SK-N-SH (cell line): ENCODE data around the gene FAM53C. TPM values are rescaled to one million over a fixed set of nuclear protein-coding genes. Genes with fewer than 3 reads are reported as not detected.
A peak's percentile ranks its signal among the peaks of the same experiment; 100 is the strongest.

ENCODE experiments used
- CTCF ChIA-PET: fragments of 300-600, 350-600 bp; formaldehyde crosslinking; extraction: SDS; loops from one replicate; lab custom pipeline; 2021; lab: Yijun Ruan, JAX
- POLR2A ChIA-PET: fragments of 350-600 bp; sonication (Branson Sonifier 250); formaldehyde crosslinking; extraction: SDS; loops from one replicate; lab custom pipeline; 2020; ENCODE audit warnings: antibody characterized with exemption, inconsistent platforms; lab: Yijun Ruan, JAX
- DNase-seq: peaks from one replicate; pipeline ENCODE4 v3.0.0; 2012
- H2AFZ ChIP-seq: fragments of 200-600 bp; sonication (generic); 2 replicates; pipeline ENCODE4 v1.8.1; 2016; ENCODE audit warnings: antibody characterized with exemption, mild to moderate bottlenecking, low read depth
- H3F3A ChIP-seq: fragments of 200-600 bp; sonication (generic); replicated peaks from 2 replicates; pipeline ENCODE3; 2016; ENCODE audit warnings: antibody characterized with exemption, mild to moderate bottlenecking; ENCODE audit not compliant: insufficient read depth
- H3K27ac ChIP-seq, 2 experiments: fragments of 200-500 bp in 1 of 2; fragments of 200-600 bp in 1 of 2; sonication (Bioruptor generic) in 1 of 2; sonication (generic), shearing (Covaris generic) in 1 of 2; 2 replicates each; pipeline versions ENCODE4 v1.5.1 to v1.6.1; 2014 to 2016; ENCODE audit warnings: low read depth in 2 of 2, inconsistent platforms in 1 of 2, low read length in 1 of 2, mild to moderate bottlenecking in 1 of 2, mixed read lengths in 1 of 2
- H3K27me3 ChIP-seq: fragments of 200-600 bp; sonication (generic), shearing (Covaris generic); 2 replicates; pipeline ENCODE4 v1.6.1; 2016; ENCODE audit warnings: mixed run types; ENCODE audit not compliant: insufficient read depth
- H3K36me3 ChIP-seq, 2 experiments: fragments of 200-500 bp in 1 of 2; fragments of 200-600 bp in 1 of 2; sonication (Bioruptor generic) in 1 of 2; sonication (generic) in 1 of 2; replicated peaks in 1 of 2; 2 replicates each; pipeline versions ENCODE3 to v1.5.1; 2014 to 2016; ENCODE audit warnings: low read length in 1 of 2, mild to moderate bottlenecking in 1 of 2; ENCODE audit not compliant: insufficient read depth in 2 of 2, control insufficient read depth in 1 of 2
- H3K4me1 ChIP-seq, 2 experiments: fragments of 200-500 bp in 1 of 2; fragments of 200-600 bp in 1 of 2; sonication (Bioruptor generic) in 1 of 2; sonication (generic), shearing (Covaris generic) in 1 of 2; 2 replicates each; pipeline versions ENCODE4 v1.5.1 to v1.6.1; 2014 to 2016; ENCODE audit warnings: low read depth in 1 of 2, low read length in 1 of 2, mixed run types in 1 of 2; ENCODE audit not compliant: insufficient read depth in 2 of 2, control insufficient read depth in 1 of 2
- H3K4me2 ChIP-seq: fragments of 200-600 bp; sonication (generic), shearing (Covaris generic); 2 replicates; pipeline ENCODE4 v1.6.1; 2017; ENCODE audit warnings: mixed run types
- H3K4me3 ChIP-seq, 2 experiments: fragments of 200-500 bp in 1 of 2; fragments of 200-600 bp in 1 of 2; sonication (Bioruptor generic) in 1 of 2; sonication (generic), shearing (Covaris generic) in 1 of 2; 2 replicates each; pipeline versions ENCODE4 v1.5.1 to v1.8.1; 2014 to 2016; ENCODE audit warnings: low read depth in 2 of 2, inconsistent platforms in 1 of 2, low read length in 1 of 2, mild to moderate bottlenecking in 1 of 2, mixed read lengths in 1 of 2, moderate library complexity in 1 of 2
- H3K79me2 ChIP-seq: fragments of 200-600 bp; sonication (generic); 2 replicates; pipeline ENCODE4 v1.8.1; 2017; ENCODE audit warnings: mild to moderate bottlenecking; ENCODE audit not compliant: insufficient read depth
- H3K9ac ChIP-seq: fragments of 200-600 bp; sonication (generic); 2 replicates; pipeline ENCODE4 v1.6.1; 2017; ENCODE audit warnings: mixed run types
- H3K9me2 ChIP-seq: fragments of 200-600 bp; sonication (generic); 2 replicates; pipeline ENCODE4 v1.6.1; 2017; ENCODE audit warnings: mixed run types
- H3K9me3 ChIP-seq: fragments of 200-600 bp; sonication (generic); 2 replicates; pipeline ENCODE4 v1.6.1; 2017; ENCODE audit warnings: mixed run types, mild to moderate bottlenecking, moderate library complexity
- H4K20me1 ChIP-seq: fragments of 200-600 bp; sonication (generic); 2 replicates; pipeline ENCODE4 v1.6.1; 2017; ENCODE audit warnings: mild to moderate bottlenecking, mixed run types; ENCODE audit not compliant: insufficient read depth
- CTCF ChIP-seq: fragments of 200-600 bp; sonication (generic); IDR thresholded peaks from 2 replicates; pipeline ENCODE4 v1.6.1; 2017; ENCODE audit warnings: antibody characterized with exemption, mild to moderate bottlenecking, moderate library complexity
- ELF1 ChIP-seq: IDR thresholded peaks from 2 replicates; pipeline ENCODE4 v1.4.0; 2012
- FOXJ3 ChIP-seq: sonication (generic); formaldehyde crosslinking; IDR thresholded peaks from 2 replicates; pipeline ENCODE4 v1.5.1; 2020; ENCODE audit warnings: mild to moderate bottlenecking, missing genetic modification reagents
- GABPA ChIP-seq: IDR thresholded peaks from 2 replicates; pipeline ENCODE4 v1.4.0; 2012; ENCODE audit warnings: low read depth, mild to moderate bottlenecking
- JUND ChIP-seq: IDR thresholded peaks from 2 replicates; pipeline ENCODE4 v1.4.0; 2012
- POLR2AphosphoS5 ChIP-seq: IDR thresholded peaks from 2 replicates; pipeline ENCODE4 v1.6.1; 2012; ENCODE audit warnings: low read depth, low read length
- RAD21 ChIP-seq: IDR thresholded peaks from 2 replicates; pipeline ENCODE4 v1.6.1; 2012; ENCODE audit warnings: mild to moderate bottlenecking, low read length
- RCOR1 ChIP-seq: fragments of 150-350 bp; IDR thresholded peaks from 2 replicates; pipeline ENCODE4 v1.6.1; 2017; ENCODE audit warnings: antibody characterized with exemption, low read length
- RXRA ChIP-seq: IDR thresholded peaks from 2 replicates; pipeline ENCODE4 v1.4.0; 2012; ENCODE audit warnings: low read depth, mild to moderate bottlenecking, borderline replicate concordance
- TAF1 ChIP-seq: IDR thresholded peaks from 2 replicates; pipeline ENCODE4 v1.6.1; 2012; ENCODE audit warnings: low read depth, mild to moderate bottlenecking, low read length, moderate library complexity, borderline replicate concordance
- TCF12 ChIP-seq: IDR thresholded peaks from 2 replicates; pipeline ENCODE4 v1.4.0; 2012
- TEAD4 ChIP-seq: IDR thresholded peaks from 2 replicates; pipeline ENCODE4 v1.4.0; 2012; ENCODE audit warnings: mild to moderate bottlenecking, borderline replicate concordance; ENCODE audit not compliant: insufficient read depth
- WGBS: methylation state at CpG from one replicate; pipeline ENCODE4 v1.1.6; 2017; ENCODE audit warnings: low lambda C conversion rate; 5-methylcytosine and 5-hydroxymethylcytosine counted together
- polyA plus RNA-seq, 3 experiments: library from polyadenylated mRNA; depleted of rRNA; stranded (reverse); fragments of >200 nt; gene quantifications; 2 replicates each; pipeline ENCODE4 v1.2.3, GENCODE V29; 2012
- TF ChIP-seq, protein P1 (sequence below): fragments of 150-350 bp; IDR thresholded peaks from 2 replicates; pipeline ENCODE4 v1.6.1; 2016; ENCODE audit warnings: mild to moderate bottlenecking, low read depth, low read length
- TF ChIP-seq, protein P2 (sequence below): fragments of 150-350 bp; IDR thresholded peaks from 2 replicates; pipeline ENCODE4 v1.6.1; 2017; ENCODE audit warnings: antibody characterized with exemption, low read length, low read depth, borderline replicate concordance
- TF ChIP-seq, protein P3 (sequence below): IDR thresholded peaks from 2 replicates; pipeline ENCODE4 v1.6.1; 2012; ENCODE audit warnings: mild to moderate bottlenecking, low read depth, low read length, moderate library complexity
- TF ChIP-seq, protein P4 (sequence below): IDR thresholded peaks from 2 replicates; pipeline ENCODE4 v1.4.0; 2012; ENCODE audit warnings: low read depth, borderline replicate concordance

The FAM53C gene
- polyA plus RNA-seq, 1 of the 3 experiments (the other 2 are of a cell fraction): 14.5 TPM

DNA sequence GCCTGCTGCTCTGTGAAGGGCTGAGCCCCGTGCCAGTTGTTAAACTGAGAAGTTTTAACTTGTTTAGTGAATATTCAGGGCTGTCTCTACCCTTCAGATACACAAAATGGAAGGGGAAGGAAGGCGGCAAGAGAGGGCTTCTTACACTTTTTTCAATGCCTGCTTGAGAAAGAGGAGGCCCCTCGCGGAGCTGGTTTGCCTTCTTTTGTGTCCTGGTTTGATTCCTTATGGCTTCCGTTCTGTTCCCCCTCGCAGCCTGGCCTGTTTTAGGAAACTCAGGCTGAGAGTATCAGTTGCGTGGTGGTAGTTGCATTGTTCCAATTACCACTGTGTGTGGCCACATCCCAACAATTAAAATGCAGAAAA is 1.0 kb downstream of the FAM53C start:
- POLR2A ChIA-PET: interaction anchor here (0.7 to 3.0 kb wide), 4 partner anchors 8 to 111 kb away, joined by 3 to 44 read pairs (median 6); partner anchors contain the start of gene KDM3B
- Histone ChIP-seq H3K27ac (peak overlapping the region; percentile 2 to 92; a peak in 2 of 4 replicates), H3K4me2 (peak overlapping the region; percentile 100), H3K9ac (peak overlapping the region; percentile 97), H3F3A (peaks cover 4% of the 10 kb centered on the region), H3K36me3 (peaks cover 20 to 23% of the 10 kb centered on the region in 2 experiments), H3K4me3 (peak overlapping the region; percentile 71 to 73), H4K20me1 (no peaks in the 10 kb centered on the region), H3K79me2 (peaks cover 51% of the 10 kb centered on the region), H3K4me1 (peaks cover 4 to 17% of the 10 kb centered on the region in 2 experiments; a peak in 2 of 4 replicates), H2AFZ (no peak overlapping the region), H3K27me3 (no peaks in the 10 kb centered on the region), H3K9me3 (no peaks in the 10 kb centered on the region), H3K9me2 (no peaks in the 10 kb centered on the region)
- TF ChIP-seq, protein P1, sequence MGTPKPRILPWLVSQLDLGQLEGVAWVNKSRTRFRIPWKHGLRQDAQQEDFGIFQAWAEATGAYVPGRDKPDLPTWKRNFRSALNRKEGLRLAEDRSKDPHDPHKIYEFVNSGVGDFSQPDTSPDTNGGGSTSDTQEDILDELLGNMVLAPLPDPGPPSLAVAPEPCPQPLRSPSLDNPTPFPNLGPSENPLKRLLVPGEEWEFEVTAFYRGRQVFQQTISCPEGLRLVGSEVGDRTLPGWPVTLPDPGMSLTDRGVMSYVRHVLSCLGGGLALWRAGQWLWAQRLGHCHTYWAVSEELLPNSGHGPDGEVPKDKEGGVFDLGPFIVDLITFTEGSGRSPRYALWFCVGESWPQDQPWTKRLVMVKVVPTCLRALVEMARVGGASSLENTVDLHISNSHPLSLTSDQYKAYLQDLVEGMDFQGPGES: no peak
- TF ChIP-seq ELF1 (no peak), TEAD4 (no peak), RCOR1 (no peak), FOXJ3 (CRISPR knock-in tag) (no peak), GABPA (no peak), TAF1 (no peak), CTCF (no peak), RXRA (no peak), TCF12 (no peak), POLR2AphosphoS5 (no peak), RAD21 (no peak), JUND (no peak)
- TF ChIP-seq, protein P2, sequence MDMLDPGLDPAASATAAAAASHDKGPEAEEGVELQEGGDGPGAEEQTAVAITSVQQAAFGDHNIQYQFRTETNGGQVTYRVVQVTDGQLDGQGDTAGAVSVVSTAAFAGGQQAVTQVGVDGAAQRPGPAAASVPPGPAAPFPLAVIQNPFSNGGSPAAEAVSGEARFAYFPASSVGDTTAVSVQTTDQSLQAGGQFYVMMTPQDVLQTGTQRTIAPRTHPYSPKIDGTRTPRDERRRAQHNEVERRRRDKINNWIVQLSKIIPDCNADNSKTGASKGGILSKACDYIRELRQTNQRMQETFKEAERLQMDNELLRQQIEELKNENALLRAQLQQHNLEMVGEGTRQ: no peak
- TF ChIP-seq, protein P3, sequence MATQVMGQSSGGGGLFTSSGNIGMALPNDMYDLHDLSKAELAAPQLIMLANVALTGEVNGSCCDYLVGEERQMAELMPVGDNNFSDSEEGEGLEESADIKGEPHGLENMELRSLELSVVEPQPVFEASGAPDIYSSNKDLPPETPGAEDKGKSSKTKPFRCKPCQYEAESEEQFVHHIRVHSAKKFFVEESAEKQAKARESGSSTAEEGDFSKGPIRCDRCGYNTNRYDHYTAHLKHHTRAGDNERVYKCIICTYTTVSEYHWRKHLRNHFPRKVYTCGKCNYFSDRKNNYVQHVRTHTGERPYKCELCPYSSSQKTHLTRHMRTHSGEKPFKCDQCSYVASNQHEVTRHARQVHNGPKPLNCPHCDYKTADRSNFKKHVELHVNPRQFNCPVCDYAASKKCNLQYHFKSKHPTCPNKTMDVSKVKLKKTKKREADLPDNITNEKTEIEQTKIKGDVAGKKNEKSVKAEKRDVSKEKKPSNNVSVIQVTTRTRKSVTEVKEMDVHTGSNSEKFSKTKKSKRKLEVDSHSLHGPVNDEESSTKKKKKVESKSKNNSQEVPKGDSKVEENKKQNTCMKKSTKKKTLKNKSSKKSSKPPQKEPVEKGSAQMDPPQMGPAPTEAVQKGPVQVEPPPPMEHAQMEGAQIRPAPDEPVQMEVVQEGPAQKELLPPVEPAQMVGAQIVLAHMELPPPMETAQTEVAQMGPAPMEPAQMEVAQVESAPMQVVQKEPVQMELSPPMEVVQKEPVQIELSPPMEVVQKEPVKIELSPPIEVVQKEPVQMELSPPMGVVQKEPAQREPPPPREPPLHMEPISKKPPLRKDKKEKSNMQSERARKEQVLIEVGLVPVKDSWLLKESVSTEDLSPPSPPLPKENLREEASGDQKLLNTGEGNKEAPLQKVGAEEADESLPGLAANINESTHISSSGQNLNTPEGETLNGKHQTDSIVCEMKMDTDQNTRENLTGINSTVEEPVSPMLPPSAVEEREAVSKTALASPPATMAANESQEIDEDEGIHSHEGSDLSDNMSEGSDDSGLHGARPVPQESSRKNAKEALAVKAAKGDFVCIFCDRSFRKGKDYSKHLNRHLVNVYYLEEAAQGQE: no peak
- TF ChIP-seq, protein P4, sequence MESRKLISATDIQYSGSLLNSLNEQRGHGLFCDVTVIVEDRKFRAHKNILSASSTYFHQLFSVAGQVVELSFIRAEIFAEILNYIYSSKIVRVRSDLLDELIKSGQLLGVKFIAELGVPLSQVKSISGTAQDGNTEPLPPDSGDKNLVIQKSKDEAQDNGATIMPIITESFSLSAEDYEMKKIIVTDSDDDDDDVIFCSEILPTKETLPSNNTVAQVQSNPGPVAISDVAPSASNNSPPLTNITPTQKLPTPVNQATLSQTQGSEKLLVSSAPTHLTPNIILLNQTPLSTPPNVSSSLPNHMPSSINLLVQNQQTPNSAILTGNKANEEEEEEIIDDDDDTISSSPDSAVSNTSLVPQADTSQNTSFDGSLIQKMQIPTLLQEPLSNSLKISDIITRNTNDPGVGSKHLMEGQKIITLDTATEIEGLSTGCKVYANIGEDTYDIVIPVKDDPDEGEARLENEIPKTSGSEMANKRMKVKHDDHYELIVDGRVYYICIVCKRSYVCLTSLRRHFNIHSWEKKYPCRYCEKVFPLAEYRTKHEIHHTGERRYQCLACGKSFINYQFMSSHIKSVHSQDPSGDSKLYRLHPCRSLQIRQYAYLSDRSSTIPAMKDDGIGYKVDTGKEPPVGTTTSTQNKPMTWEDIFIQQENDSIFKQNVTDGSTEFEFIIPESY: no peak
- CTCF ChIA-PET: interaction anchor here (0.7 to 13.2 kb wide), 3 partner anchors 12 to 710 kb away, joined by 3 to 239 read pairs (median 3); partner anchors contain the start of gene KDM3B
- DNase-seq: no peak
- WGBS: 67% methylated on average over 7 of the region's 7 CpGs
